Endodermal cell (in vitro differentiated cells): ENCODE measurements around the gene VSIG10L. TPM values are rescaled to one million over a fixed set of nuclear protein-coding genes. Genes with fewer than 3 reads are reported as not detected.

Source experiments
- DNase-seq: peaks from one replicate; pipeline ENCODE4 v3.0.0-alpha.2; 2017
- H3K27ac ChIP-seq: 2 replicates; pipeline ENCODE4 v1.5.1; 2013; ENCODE audit warnings: mild to moderate bottlenecking, low read depth, low read length, moderate library complexity
- H3K27me3 ChIP-seq: 2 replicates; pipeline ENCODE4 v1.6.1; 2013; ENCODE audit warnings: mild to moderate bottlenecking, low read length, moderate library complexity; ENCODE audit not compliant: insufficient read depth, control insufficient read depth, poor library complexity, severe bottlenecking
- H3K36me3 ChIP-seq: 2 replicates; pipeline ENCODE4 v1.7.0; 2013; ENCODE audit warnings: mild to moderate bottlenecking, low read length, moderate library complexity; ENCODE audit not compliant: control insufficient read depth, insufficient read depth
- H3K4me1 ChIP-seq: one replicate; pipeline ENCODE4 v1.7.0; 2013; ENCODE audit warnings: low read length; ENCODE audit not compliant: control insufficient read depth, insufficient read depth
- H3K4me3 ChIP-seq: 2 replicates; pipeline ENCODE4 v1.5.1; 2013; ENCODE audit warnings: mild to moderate bottlenecking, low read length, moderate library complexity
- H3K9ac ChIP-seq: 2 replicates; pipeline ENCODE4 v1.6.1; 2013; ENCODE audit warnings: mild to moderate bottlenecking, low read length, moderate library complexity; ENCODE audit not compliant: poor library complexity, severe bottlenecking; ENCODE audit errors: extremely low read depth
- H3K9me3 ChIP-seq: 2 replicates; pipeline ENCODE4 v1.6.1; 2013; ENCODE audit warnings: mild to moderate bottlenecking, low read length, moderate library complexity; ENCODE audit not compliant: control insufficient read depth
- H3K27ac Mint-ChIP-seq: 2 replicates; pipeline ENCODE4 v1.8.0; 2020; ENCODE audit warnings: mixed read lengths
- H3K27me3 Mint-ChIP-seq: 2 replicates; pipeline ENCODE4 v1.8.0; 2021; ENCODE audit warnings: mild to moderate bottlenecking, mixed read lengths; ENCODE audit not compliant: insufficient read depth
- H3K36me3 Mint-ChIP-seq: 2 replicates; pipeline ENCODE4 v1.8.0; 2020; ENCODE audit warnings: low read depth, mixed read lengths
- H3K4me1 Mint-ChIP-seq: 2 replicates; pipeline ENCODE4 v1.8.0; 2020; ENCODE audit warnings: mixed read lengths
- H3K4me3 Mint-ChIP-seq: 2 replicates; pipeline ENCODE4 v1.8.0; 2020; ENCODE audit warnings: mild to moderate bottlenecking, moderate library complexity, mixed read lengths
- H3K9me3 Mint-ChIP-seq: 2 replicates; pipeline ENCODE4 v1.8.0; 2020; ENCODE audit warnings: mild to moderate bottlenecking, mixed read lengths
- CTCF ChIP-seq: fragments of 200-600 bp; sonication (generic); conservative IDR thresholded peaks from 2 replicates; pipeline ENCODE4 v1.5.0; 2021; ENCODE audit warnings: antibody characterized with exemption, mild to moderate bottlenecking
- WGBS, 2 experiments: methylation state at CpG; one replicate each; pipeline versions ENCODE4 v1.1.5 to v1.1.7; 2013; ENCODE audit warnings: missing lambda C conversion rate in 2 of 2, mixed read lengths in 1 of 2; ENCODE audit not compliant: insufficient coverage in 1 of 2, insufficient read length in 1 of 2; 5-methylcytosine and 5-hydroxymethylcytosine counted together
- total RNA-seq, 2 donors: library from RNA; stranded (reverse); fragmentation: NEBNext Ultra II Directional in 1 of 2; extraction: Animal tissue kit (Norgen Biotek cat#: 25700) in 1 of 2; gene quantifications; 2 replicates in 1 of 2; 3 replicates in 1 of 2; pipeline ENCODE4 v1.2.1, GENCODE V29; 2021

VSIG10L gene
- total RNA-seq, 2 donors from 2014 or later = 6.4 to 11.5 TPM

DNA sequence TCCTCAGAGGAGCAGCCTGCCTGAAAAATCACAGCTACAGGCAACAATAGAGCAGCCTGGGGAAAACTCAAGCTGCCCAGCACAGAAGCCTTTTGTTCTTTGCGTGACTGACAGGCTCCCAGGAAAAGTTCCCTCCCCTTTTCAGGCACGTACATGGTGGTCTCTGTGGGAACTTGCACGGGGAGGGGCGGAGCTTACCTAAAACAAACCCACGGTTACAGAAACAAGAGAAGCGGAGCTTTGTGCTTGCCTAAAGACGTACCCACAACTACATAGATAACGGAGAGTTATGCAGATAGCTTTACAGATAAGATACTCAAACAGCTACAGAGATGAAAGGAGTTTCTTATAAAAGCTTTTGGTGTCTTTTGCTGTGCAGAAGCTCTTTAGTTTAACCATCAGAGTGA, 12.8 kb upstream of the VSIG10L start:
- Mint-ChIP-seq H3K9me3 (no peaks in the 10 kb centered on the region), H3K4me3 (peak overlapping the region; percentile 33), H3K36me3 (peaks cover 28% of the 10 kb centered on the region), H3K4me1 (peaks cover 20% of the 10 kb centered on the region), H3K27ac (peak overlapping the region; percentile 87), H3K27me3 (no peaks in the 10 kb centered on the region)
- H3K27me3 ChIP-seq = no peaks in the 10 kb centered on the region
- H3K27ac ChIP-seq = peak overlapping the region; percentile 99
- WGBS, 2 experiments = 9 to 60% methylated on average over 1 to 8 of the region's 8 CpGs
- no peak for TF ChIP-seq CTCF
- H3K4me1 ChIP-seq = peaks cover 5% of the 10 kb centered on the region
- H3K9me3 ChIP-seq = no peaks in the 10 kb centered on the region
- peak overlapping the region; percentile 48 for H3K9ac ChIP-seq
- peaks cover 8% of the 10 kb centered on the region for H3K36me3 ChIP-seq
- peak; percentile 88 for DNase-seq
- H3K4me3 ChIP-seq = peak overlapping the region; percentile 61

DNA sequence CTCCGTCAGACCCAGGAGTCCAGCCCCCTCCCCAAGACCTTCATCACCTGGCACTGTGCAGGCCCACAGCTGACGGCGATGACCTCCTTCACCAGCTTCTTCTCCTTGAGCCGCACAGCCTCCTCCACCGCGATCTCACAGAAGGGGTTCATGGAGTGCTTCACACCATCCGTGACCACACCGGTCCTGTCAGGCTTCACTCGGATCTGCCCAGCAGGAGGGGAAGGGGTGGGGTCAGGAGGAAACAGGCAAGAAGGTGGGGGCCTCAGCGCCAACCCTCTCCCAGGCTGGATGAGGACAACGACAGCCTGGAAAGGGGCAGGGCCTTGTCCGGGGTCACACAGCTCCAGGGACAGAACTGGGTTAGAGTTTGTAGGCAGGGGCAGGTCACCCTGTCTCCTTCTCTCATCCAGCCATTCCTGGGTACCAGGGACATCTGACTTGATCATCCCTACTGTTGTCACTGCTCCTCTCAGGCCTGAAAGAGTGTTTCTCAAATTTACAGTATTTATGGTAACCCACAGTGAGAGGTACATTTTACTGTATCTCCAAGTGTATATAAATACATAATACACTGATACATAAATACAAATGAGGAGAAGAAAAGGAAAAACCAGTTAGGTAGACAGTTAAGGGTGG, 12.3 kb upstream of the VSIG10L start:
- WGBS, 2 experiments = 55 to 83% methylated on average over 1 to 12 of the region's 12 CpGs
- Mint-ChIP-seq H3K27ac (peak overlapping the region; percentile 87), H3K4me3 (peak overlapping the region; percentile 33), H3K4me1 (peaks cover 15% of the 10 kb centered on the region), H3K9me3 (no peaks in the 10 kb centered on the region), H3K27me3 (no peaks in the 10 kb centered on the region), H3K36me3 (peaks cover 30% of the 10 kb centered on the region)
- Histone ChIP-seq H3K9ac (peak overlapping the region; percentile 48), H3K9me3 (no peaks in the 10 kb centered on the region), H3K36me3 (peaks cover 8% of the 10 kb centered on the region), H3K27me3 (no peaks in the 10 kb centered on the region), H3K4me3 (peak overlapping the region; percentile 61), H3K4me1 (peaks cover 5% of the 10 kb centered on the region), H3K27ac (peak overlapping the region; percentile 99)
- peak; percentile 84 for DNase-seq
- TF ChIP-seq CTCF = no peak

GRCh38 chr19:51352783-51353360, 10.9 kb upstream of the VSIG10L start:
- WGBS, 2 experiments = 94 to 97% methylated on average over 8 to 15 of the region's 16 CpGs
- H3K27me3 Mint-ChIP-seq = no peaks in the 10 kb centered on the region
- Histone ChIP-seq H3K9me3 (no peaks in the 10 kb centered on the region), H3K27ac (no peak overlapping the region), H3K36me3 (peaks cover 8% of the 10 kb centered on the region), H3K9ac (no peak overlapping the region), H3K4me3 (no peak overlapping the region), H3K27me3 (no peaks in the 10 kb centered on the region), H3K4me1 (peaks cover 5% of the 10 kb centered on the region)
- DNase-seq = peak; percentile 29
- H3K4me1 Mint-ChIP-seq = peaks cover 14% of the 10 kb centered on the region
- H3K9me3 Mint-ChIP-seq = no peaks in the 10 kb centered on the region
- no peak overlapping the region for H3K4me3 Mint-ChIP-seq
- TF ChIP-seq CTCF = no peak
- H3K36me3 Mint-ChIP-seq = peaks cover 30% of the 10 kb centered on the region
- no peak overlapping the region for H3K27ac Mint-ChIP-seq
